ENCODE measurements around the gene MAP2K5. TPM values are rescaled to one million over a fixed set of nuclear protein-coding genes. Genes with fewer than 3 reads are reported as not detected.

Gene MAP2K5
- total RNA-seq, 4 donors from 2014 or later, result 7.7 to 15.1 (median 12.0) TPM

DNA sequence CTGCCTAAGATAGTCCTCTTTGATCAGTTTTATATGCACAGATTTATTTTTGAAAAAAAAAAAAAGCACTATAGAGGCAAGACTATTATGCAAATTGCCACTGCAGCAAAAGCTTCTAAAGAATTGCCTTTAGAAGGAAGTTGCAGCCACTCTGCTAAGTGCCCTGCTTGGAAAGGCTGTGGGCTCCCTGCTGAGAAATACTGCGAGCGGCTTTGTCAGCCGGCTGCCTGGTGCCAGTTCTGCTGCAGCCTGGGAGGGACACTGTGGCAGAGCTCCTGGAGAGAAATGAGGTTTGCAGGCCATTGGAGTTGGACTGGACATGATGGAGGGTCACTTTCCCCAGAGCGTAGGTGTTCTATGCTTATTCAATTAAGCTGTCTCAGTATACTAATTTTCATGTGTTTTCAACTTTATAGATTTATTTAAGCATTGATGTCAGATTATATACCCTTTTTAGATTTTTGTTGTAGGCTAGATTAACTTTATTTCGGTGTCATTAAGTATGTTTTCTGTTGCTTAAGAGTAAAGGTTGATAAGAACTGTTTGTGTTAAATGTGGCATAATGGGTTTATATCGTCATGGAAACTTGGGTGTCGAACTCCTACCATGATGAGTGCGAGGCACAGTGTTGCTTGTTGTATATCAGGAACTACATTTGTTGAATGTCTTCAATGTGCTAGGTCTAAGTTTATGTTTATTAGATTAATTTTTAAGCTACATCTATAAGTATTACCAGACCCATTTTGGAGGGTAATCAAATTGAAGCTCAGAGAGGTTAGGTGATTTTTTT, 6.6 kb downstream of the MAP2K5 start:
- 63 to 65% methylated on average over 7 to 8 of the region's 8 CpGs for WGBS, 2 donors (ENCODE audit: low coverage in 1 of 2)
- peaks cover 0 to 44% of the 10 kb centered on the region in 2 donors for H3K36me3 ChIP-seq
- ATAC-seq, result no peak
- no peak overlapping the region for H3K4me3 ChIP-seq
- H3K9me3 ChIP-seq, result no peaks in the 10 kb centered on the region
- TF ChIP-seq POLR2AphosphoS5 (IDR thresholded peaks at IDR 0.05) (no peak), POLR2A (IDR thresholded peaks at IDR 0.05) (no peak), CTCF (IDR thresholded peaks at IDR 0.05) (no peak), EP300 (IDR thresholded peaks at IDR 0.05) (no peak)
- peaks cover 0 to 51% (median 1%) of the 10 kb centered on the region in 3 donors for H3K4me1 ChIP-seq
- peak overlapping the region in 1 of 4 donors; percentile 60 for H3K27ac ChIP-seq
- no peaks in the 10 kb centered on the region for H3K27me3 ChIP-seq

GRCh38 chr15:67549736-67550135, 7.2 kb downstream of the MAP2K5 start:
- H3K36me3 ChIP-seq, result peaks cover 0 to 47% of the 10 kb centered on the region in 2 donors
- peaks cover 0 to 44% (median 0%) of the 10 kb centered on the region in 3 donors for H3K4me1 ChIP-seq
- H3K27ac ChIP-seq, result peak overlapping the region in 1 of 4 donors; percentile 60
- H3K4me3 ChIP-seq, result no peak overlapping the region
- WGBS, 2 donors (ENCODE audit: low coverage in 1 of 2), result 40 to 58% methylated on average over 3 of the region's 3 CpGs
- TF ChIP-seq EP300 (IDR thresholded peaks at IDR 0.05), result no peak
- no peak for TF ChIP-seq CTCF (IDR thresholded peaks at IDR 0.05)
- TF ChIP-seq POLR2AphosphoS5 (IDR thresholded peaks at IDR 0.05), result no peak
- no peak for TF ChIP-seq POLR2A (IDR thresholded peaks at IDR 0.05)
- H3K27me3 ChIP-seq, result no peaks in the 10 kb centered on the region
- H3K9me3 ChIP-seq, result no peaks in the 10 kb centered on the region
- ATAC-seq, result no peak

- H3K9me3 ChIP-seq, result no peaks in the 10 kb centered on the region
- H3K4me3 ChIP-seq, result no peak overlapping the region
- ATAC-seq, result no peak
- H3K4me1 ChIP-seq, result peaks cover 0 to 37% (median 0%) of the 10 kb centered on the region in 3 donors
- H3K27ac ChIP-seq, result no peak overlapping the region
- peaks cover 0 to 52% of the 10 kb centered on the region in 2 donors for H3K36me3 ChIP-seq
- TF ChIP-seq CTCF (IDR thresholded peaks at IDR 0.05), result no peak
- TF ChIP-seq EP300 (IDR thresholded peaks at IDR 0.05), result no peak
- TF ChIP-seq POLR2A (IDR thresholded peaks at IDR 0.05), result no peak
- WGBS, 2 donors (ENCODE audit: low coverage in 1 of 2), result 47 to 67% methylated on average over 2 to 3 of the region's 4 CpGs
- H3K27me3 ChIP-seq, result no peaks in the 10 kb centered on the region
Measured at GRCh38 chr15:67550522-67550921, 8.0 kb downstream of the MAP2K5 start.

GRCh38 chr15:67551207-67551743, 8.8 kb downstream of the MAP2K5 start:
- Histone ChIP-seq H3K27me3 (no peaks in the 10 kb centered on the region), H3K9me3 (no peaks in the 10 kb centered on the region), H3K4me1 (peaks cover 0 to 35% (median 0%) of the 10 kb centered on the region in 3 donors), H3K36me3 (peaks cover 0 to 51% of the 10 kb centered on the region in 2 donors), H3K27ac (no peak overlapping the region), H3K4me3 (no peak overlapping the region)
- TF ChIP-seq CTCF (IDR thresholded peaks at IDR 0.05), result no peak
- no peak for TF ChIP-seq EP300 (IDR thresholded peaks at IDR 0.05)
- TF ChIP-seq POLR2AphosphoS5 (IDR thresholded peaks at IDR 0.05), result no peak
- WGBS, 2 donors (ENCODE audit: low coverage in 1 of 2), result 88% methylated on average over 1 of the region's 1 CpG; no CpG with 5 or more reads in 1 of the 2 donors
- ATAC-seq, result no peak

DNA sequence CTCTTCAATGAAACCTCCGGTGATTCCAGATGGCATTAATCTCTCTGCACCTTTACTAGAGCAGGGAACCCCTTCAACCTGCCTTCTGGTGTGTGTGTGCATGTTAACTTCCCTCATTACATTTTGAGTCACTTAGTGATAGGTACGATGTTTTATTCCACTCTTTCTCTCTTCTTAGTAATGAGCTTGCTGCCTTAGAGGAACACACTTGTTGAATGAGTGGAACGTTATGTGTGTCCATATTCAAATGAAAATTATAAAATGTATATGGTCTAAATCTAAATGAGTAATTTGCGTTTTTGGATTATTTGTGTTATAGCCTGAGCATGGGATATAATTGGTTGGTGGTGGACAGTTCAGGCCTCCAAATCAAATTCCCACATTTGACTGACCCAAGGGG, 12.1 kb downstream of the MAP2K5 start:
- WGBS, 2 donors (ENCODE audit: low coverage in 1 of 2), result 62 to 87% methylated on average over 2 to 4 of the region's 4 CpGs
- H3K27ac ChIP-seq, result no peak overlapping the region
- ATAC-seq, result no peak
- peaks cover 0 to 9% (median 0%) of the 10 kb centered on the region in 3 donors for H3K4me1 ChIP-seq
- no peaks in the 10 kb centered on the region for H3K9me3 ChIP-seq
- H3K36me3 ChIP-seq, result peaks cover 0 to 68% of the 10 kb centered on the region in 2 donors
- no peaks in the 10 kb centered on the region for H3K27me3 ChIP-seq
- H3K4me3 ChIP-seq, result no peak overlapping the region
- TF ChIP-seq POLR2AphosphoS5 (IDR thresholded peaks at IDR 0.05) (no peak), EP300 (IDR thresholded peaks at IDR 0.05) (no peak), CTCF (IDR thresholded peaks at IDR 0.05) (no peak), POLR2A (IDR thresholded peaks at IDR 0.05) (no peak)
